Neural cell (in vitro differentiated cells): ENCODE results near the gene SIAH2. TPM values are rescaled to one million over a fixed set of nuclear protein-coding genes. Genes with fewer than 3 reads are reported as not detected.

Experiments
- H2AFZ ChIP-seq: fragments of 200-600, 300-800 bp; sonication (generic), shearing (Covaris generic); 2 replicates; pipeline ENCODE4 v1.6.0; 2014; ENCODE audit warnings: low read depth, mild to moderate bottlenecking, antibody characterized with exemption, low read length, moderate library complexity
- H3F3A ChIP-seq: fragments of 200-600 bp; shearing (Covaris generic); 2 replicates; pipeline ENCODE4 v1.6.1; 2016; ENCODE audit warnings: mild to moderate bottlenecking, moderate library complexity, mixed read lengths, antibody characterized with exemption, low read length; ENCODE audit not compliant: insufficient read depth, poor library complexity, severe bottlenecking
- H3K27ac ChIP-seq: fragments of 200-600, 300-800 bp; sonication (generic), shearing (Covaris generic); 2 replicates; pipeline ENCODE4 v1.5.1; 2014; ENCODE audit warnings: mild to moderate bottlenecking, low read length, moderate library complexity
- H3K27me3 ChIP-seq: fragments of 300-800, 200-600 bp; sonication (generic), shearing (Covaris generic); 2 replicates; pipeline ENCODE4 v1.6.0; 2014; ENCODE audit warnings: mild to moderate bottlenecking, low read depth, low read length, moderate library complexity; ENCODE audit not compliant: insufficient read depth
- H3K36me3 ChIP-seq: fragments of 300-800, 200-600 bp; sonication (generic), shearing (Covaris generic); 2 replicates; pipeline ENCODE4 v1.5.1; 2014; ENCODE audit warnings: mild to moderate bottlenecking, antibody characterized with exemption, low read length, moderate library complexity; ENCODE audit not compliant: insufficient read depth
- H3K4me2 ChIP-seq: fragments of 300-800, 200-600 bp; sonication (generic), shearing (Covaris generic); 2 replicates; pipeline ENCODE4 v1.6.0; 2014; ENCODE audit warnings: mild to moderate bottlenecking, low read length
- H3K4me3 ChIP-seq: fragments of 300-800, 200-600 bp; sonication (generic), shearing (Covaris generic); 2 replicates; pipeline ENCODE4 v1.5.1; 2014; ENCODE audit warnings: mild to moderate bottlenecking, low read length, moderate library complexity
- H3K79me2 ChIP-seq: fragments of 200-600 bp; shearing (Covaris generic); replicated peaks from 2 replicates; pipeline ENCODE4 v1.6.0; 2014; ENCODE audit warnings: mild to moderate bottlenecking, low read length, moderate library complexity; ENCODE audit not compliant: insufficient read depth
- H3K9ac ChIP-seq: fragments of 300-800, 200-600 bp; sonication (generic), shearing (Covaris generic); 2 replicates; pipeline ENCODE4 v1.6.1; 2016; ENCODE audit warnings: mild to moderate bottlenecking, low read length, mixed read lengths
- H3K9me2 ChIP-seq: fragments of 200-600 bp; shearing (Covaris generic); 2 replicates; pipeline ENCODE4 v1.6.1; 2016; ENCODE audit warnings: mild to moderate bottlenecking, low read length, mixed read lengths; ENCODE audit not compliant: insufficient read depth
- H3K9me3 ChIP-seq: fragments of 200-600, 300-800 bp; sonication (generic), shearing (Covaris generic); 2 replicates; pipeline ENCODE4 v1.6.1; 2016; ENCODE audit warnings: mild to moderate bottlenecking, mixed run types, low read length, moderate library complexity, mixed read lengths
- H4K20me1 ChIP-seq: fragments of 200-600 bp; shearing (Covaris generic); 2 replicates; pipeline ENCODE4 v1.6.1; 2016; ENCODE audit warnings: mild to moderate bottlenecking, mixed run types; ENCODE audit not compliant: insufficient read depth
- EP300 ChIP-seq: fragments of 450-650 bp; conservative IDR thresholded peaks from 2 replicates; pipeline ENCODE4 v1.6.1; 2014; ENCODE audit warnings: antibody characterized with exemption, mild to moderate bottlenecking, moderate library complexity; ENCODE audit not compliant: poor library complexity, severe bottlenecking
- EZH2 ChIP-seq: fragments of 200-600, 300-800 bp; shearing (Covaris generic), sonication (generic); IDR thresholded peaks from 2 replicates; pipeline ENCODE4 v1.6.1; 2014; ENCODE audit warnings: antibody characterized with exemption, low read length, borderline replicate concordance, mild to moderate bottlenecking; ENCODE audit not compliant: insufficient read depth, poor library complexity, severe bottlenecking
- MXI1 ChIP-seq: fragments of 450-650 bp; conservative IDR thresholded peaks from 2 replicates; pipeline ENCODE4 v1.6.1; 2014; ENCODE audit warnings: antibody characterized with exemption, mild to moderate bottlenecking; ENCODE audit not compliant: poor library complexity, severe bottlenecking
- POLR2AphosphoS5 ChIP-seq: IDR thresholded peaks from 2 replicates; pipeline ENCODE4 v1.6.1; 2012
- RAD21 ChIP-seq: fragments of 450-650 bp; conservative IDR thresholded peaks from 2 replicates; pipeline ENCODE4 v1.6.1; 2014; ENCODE audit warnings: antibody characterized with exemption, mild to moderate bottlenecking, moderate library complexity
- SMC3 ChIP-seq: fragments of 450-650 bp; conservative IDR thresholded peaks from 2 replicates; pipeline ENCODE4 v1.6.1; 2014; ENCODE audit warnings: antibody characterized with exemption, mild to moderate bottlenecking, moderate library complexity; ENCODE audit not compliant: poor library complexity
- TAF1 ChIP-seq: IDR thresholded peaks from 2 replicates; pipeline ENCODE4 v1.6.1; 2012; ENCODE audit warnings: low read depth
- polyA plus RNA-seq: library from polyadenylated mRNA; depleted of rRNA; stranded (reverse); fragments of >200 nt; gene quantifications from 2 replicates; pipeline ENCODE4 v1.2.3, GENCODE V29; 2014
- TF ChIP-seq, protein P1 (sequence below): fragments of 450-650 bp; IDR thresholded peaks from 2 replicates; pipeline ENCODE4 v1.5.1; 2014; ENCODE audit warnings: antibody characterized with exemption, mild to moderate bottlenecking, moderate library complexity; ENCODE audit not compliant: poor library complexity, severe bottlenecking
- TF ChIP-seq, protein P2 (sequence below): IDR thresholded peaks from 2 replicates; pipeline ENCODE4 v1.6.1; 2012; ENCODE audit warnings: borderline replicate concordance

Gene SIAH2
- polyA plus RNA-seq, 1 donor from 2014 or later = 21.8 TPM

DNA sequence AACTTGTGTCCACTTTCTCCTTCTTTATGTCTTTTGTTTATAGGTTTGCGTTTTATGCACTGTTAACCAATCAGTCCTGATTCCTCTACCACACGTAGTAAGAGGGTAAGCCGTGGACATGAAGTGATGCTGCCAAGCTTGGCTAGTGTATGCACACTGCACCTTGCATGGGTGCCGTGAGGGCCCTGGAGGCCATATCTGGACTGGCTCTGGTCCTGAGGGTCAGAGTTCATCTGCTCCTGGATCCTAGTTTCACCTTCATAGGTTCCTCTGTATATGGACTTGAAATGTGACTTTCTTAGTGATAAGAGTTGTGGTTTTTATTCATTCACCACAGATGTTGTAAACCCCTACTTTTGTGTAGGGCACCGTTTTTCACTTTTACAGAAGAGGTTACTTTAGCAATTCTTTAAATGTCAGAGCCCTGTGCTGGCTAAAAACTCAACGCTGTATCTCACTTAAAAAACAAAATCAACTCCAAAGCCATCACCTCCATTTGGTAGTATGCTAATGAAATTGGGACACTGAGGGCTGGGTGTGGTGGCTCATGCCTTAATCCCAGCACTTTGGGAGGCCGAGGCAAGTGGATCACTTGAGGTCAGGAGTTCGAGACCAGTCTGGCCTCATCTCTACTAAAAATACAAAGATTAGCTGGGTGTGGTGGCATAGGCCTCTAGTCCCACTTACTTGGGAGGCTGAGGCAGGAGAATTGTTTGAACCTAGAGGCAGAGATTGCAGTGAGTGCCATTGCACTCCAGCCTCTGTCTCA, 22.9 kb downstream of the SIAH2 start:
- H3F3A ChIP-seq = no peaks in the 10 kb centered on the region
- no peak overlapping the region for H3K9ac ChIP-seq
- TF ChIP-seq POLR2AphosphoS5 = no peak
- no peak for TF ChIP-seq MXI1
- TF ChIP-seq TAF1 = no peak
- no peak for TF ChIP-seq SMC3
- no peak for TF ChIP-seq EP300
- no peaks in the 10 kb centered on the region for H3K79me2 ChIP-seq
- H3K9me2 ChIP-seq = no peaks in the 10 kb centered on the region
- H3K27ac ChIP-seq = no peak overlapping the region
- H3K36me3 ChIP-seq = no peaks in the 10 kb centered on the region
- no peaks in the 10 kb centered on the region for H3K9me3 ChIP-seq
- H2AFZ ChIP-seq = no peak overlapping the region
- H3K4me3 ChIP-seq = no peak overlapping the region
- no peak overlapping the region for H3K4me2 ChIP-seq
- no peaks in the 10 kb centered on the region for H4K20me1 ChIP-seq
- H3K27me3 ChIP-seq = no peaks in the 10 kb centered on the region

DNA sequence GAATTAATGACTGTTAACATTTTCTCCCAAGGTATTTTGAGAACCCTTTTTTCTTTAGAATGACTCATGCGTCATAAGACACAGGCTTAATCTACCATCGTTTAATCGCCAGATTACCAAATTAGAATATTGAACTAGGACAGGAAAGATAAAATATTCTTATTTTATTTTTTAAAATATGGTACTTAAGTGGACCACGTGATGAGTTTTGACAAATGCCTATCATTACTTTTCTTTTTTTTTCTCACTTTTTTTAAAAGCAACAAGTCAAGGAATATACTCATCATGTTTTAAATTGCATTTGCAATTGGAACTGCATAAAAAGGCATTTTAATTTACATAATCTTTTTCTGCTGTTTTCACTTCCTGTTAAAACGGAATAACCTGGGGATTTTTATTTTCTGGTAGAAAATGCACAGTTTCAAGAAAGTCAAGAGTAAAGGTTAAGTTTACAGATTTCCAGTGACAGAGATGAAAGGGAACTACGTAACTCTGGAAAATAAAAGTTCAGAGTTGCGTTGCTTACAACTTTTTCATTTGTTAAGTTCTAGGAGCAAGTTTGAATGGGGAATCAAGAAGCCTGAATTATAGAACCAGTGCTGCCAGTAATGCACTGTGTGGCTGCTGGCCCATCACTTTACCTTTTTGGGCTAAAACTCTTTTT, 23.6 kb downstream of the SIAH2 start:
- Histone ChIP-seq H3K4me3 (no peak overlapping the region), H4K20me1 (no peaks in the 10 kb centered on the region), H3K27ac (no peak overlapping the region), H3K9me3 (no peaks in the 10 kb centered on the region), H2AFZ (no peak overlapping the region), H3K4me2 (no peak overlapping the region), H3K79me2 (no peaks in the 10 kb centered on the region), H3F3A (no peaks in the 10 kb centered on the region), H3K27me3 (no peaks in the 10 kb centered on the region), H3K9ac (no peak overlapping the region), H3K9me2 (no peaks in the 10 kb centered on the region), H3K36me3 (no peaks in the 10 kb centered on the region)
- no peak for TF ChIP-seq RAD21
- TF ChIP-seq MXI1 = no peak
- TF ChIP-seq, protein P1, sequence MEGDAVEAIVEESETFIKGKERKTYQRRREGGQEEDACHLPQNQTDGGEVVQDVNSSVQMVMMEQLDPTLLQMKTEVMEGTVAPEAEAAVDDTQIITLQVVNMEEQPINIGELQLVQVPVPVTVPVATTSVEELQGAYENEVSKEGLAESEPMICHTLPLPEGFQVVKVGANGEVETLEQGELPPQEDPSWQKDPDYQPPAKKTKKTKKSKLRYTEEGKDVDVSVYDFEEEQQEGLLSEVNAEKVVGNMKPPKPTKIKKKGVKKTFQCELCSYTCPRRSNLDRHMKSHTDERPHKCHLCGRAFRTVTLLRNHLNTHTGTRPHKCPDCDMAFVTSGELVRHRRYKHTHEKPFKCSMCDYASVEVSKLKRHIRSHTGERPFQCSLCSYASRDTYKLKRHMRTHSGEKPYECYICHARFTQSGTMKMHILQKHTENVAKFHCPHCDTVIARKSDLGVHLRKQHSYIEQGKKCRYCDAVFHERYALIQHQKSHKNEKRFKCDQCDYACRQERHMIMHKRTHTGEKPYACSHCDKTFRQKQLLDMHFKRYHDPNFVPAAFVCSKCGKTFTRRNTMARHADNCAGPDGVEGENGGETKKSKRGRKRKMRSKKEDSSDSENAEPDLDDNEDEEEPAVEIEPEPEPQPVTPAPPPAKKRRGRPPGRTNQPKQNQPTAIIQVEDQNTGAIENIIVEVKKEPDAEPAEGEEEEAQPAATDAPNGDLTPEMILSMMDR = no peak
- TF ChIP-seq POLR2AphosphoS5 = no peak
- no peak for TF ChIP-seq EZH2
- no peak for TF ChIP-seq TAF1
- TF ChIP-seq SMC3 = no peak
- TF ChIP-seq EP300 = no peak
- TF ChIP-seq, protein P2, sequence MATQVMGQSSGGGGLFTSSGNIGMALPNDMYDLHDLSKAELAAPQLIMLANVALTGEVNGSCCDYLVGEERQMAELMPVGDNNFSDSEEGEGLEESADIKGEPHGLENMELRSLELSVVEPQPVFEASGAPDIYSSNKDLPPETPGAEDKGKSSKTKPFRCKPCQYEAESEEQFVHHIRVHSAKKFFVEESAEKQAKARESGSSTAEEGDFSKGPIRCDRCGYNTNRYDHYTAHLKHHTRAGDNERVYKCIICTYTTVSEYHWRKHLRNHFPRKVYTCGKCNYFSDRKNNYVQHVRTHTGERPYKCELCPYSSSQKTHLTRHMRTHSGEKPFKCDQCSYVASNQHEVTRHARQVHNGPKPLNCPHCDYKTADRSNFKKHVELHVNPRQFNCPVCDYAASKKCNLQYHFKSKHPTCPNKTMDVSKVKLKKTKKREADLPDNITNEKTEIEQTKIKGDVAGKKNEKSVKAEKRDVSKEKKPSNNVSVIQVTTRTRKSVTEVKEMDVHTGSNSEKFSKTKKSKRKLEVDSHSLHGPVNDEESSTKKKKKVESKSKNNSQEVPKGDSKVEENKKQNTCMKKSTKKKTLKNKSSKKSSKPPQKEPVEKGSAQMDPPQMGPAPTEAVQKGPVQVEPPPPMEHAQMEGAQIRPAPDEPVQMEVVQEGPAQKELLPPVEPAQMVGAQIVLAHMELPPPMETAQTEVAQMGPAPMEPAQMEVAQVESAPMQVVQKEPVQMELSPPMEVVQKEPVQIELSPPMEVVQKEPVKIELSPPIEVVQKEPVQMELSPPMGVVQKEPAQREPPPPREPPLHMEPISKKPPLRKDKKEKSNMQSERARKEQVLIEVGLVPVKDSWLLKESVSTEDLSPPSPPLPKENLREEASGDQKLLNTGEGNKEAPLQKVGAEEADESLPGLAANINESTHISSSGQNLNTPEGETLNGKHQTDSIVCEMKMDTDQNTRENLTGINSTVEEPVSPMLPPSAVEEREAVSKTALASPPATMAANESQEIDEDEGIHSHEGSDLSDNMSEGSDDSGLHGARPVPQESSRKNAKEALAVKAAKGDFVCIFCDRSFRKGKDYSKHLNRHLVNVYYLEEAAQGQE = no peak
